ENCODE results near the gene PAQR5. TPM values are rescaled to one million over a fixed set of nuclear protein-coding genes. Genes with fewer than 3 reads are reported as not detected.
A peak's percentile ranks its signal among the peaks of the same experiment; 100 is the strongest.

Gene PAQR5
- total RNA-seq (2014; rRNA removed; shearing (Covaris generic)) = under 0.01 and 0.03 TPM in 2 replicates

- in situ Hi-C loops (cut with HindIII; ENCODE audit: low sequenced_read_pairs) = no loop called here
- no peak for DNase-seq (ENCODE audit: low spot score)
Observed at GRCh38 chr15:69298697-69299441, at the start of gene PAQR5. TSS of gene PAQR5 (plus strand) at chr15:69298912. CDS start at chr15:69360081, 61,169 bp downstream.

GRCh38 chr15:69253156-69253555 lies 45.6 kb upstream of the PAQR5 start:
- DNase-seq (ENCODE audit: low spot score) = peak; percentile 46

GRCh38 chr15:69265347-69265955 lies 33.3 kb upstream of the PAQR5 start:
- in situ Hi-C loops (cut with HindIII; ENCODE audit: low sequenced_read_pairs) = no loop called here
- peak; percentile 80 for DNase-seq (ENCODE audit: low spot score)

More at GRCh38 chr15:69253156-69253555, 45.6 kb upstream of the PAQR5 start:
- in situ Hi-C loops (cut with HindIII; ENCODE audit: low sequenced_read_pairs) = no loop called here

GRCh38 chr15:69271217-69271616 lies 27.5 kb upstream of the PAQR5 start:
- in situ Hi-C loops (cut with HindIII; ENCODE audit: low sequenced_read_pairs) = no loop called here
- DNase-seq (ENCODE audit: low spot score) = no peak

- in situ Hi-C loops (cut with HindIII; ENCODE audit: low sequenced_read_pairs) = no loop called here
- no peak for DNase-seq (ENCODE audit: low spot score)
Observed at GRCh38 chr15:69272139-69272538, 26.6 kb upstream of the PAQR5 start.

- in situ Hi-C loops (cut with HindIII; ENCODE audit: low sequenced_read_pairs) = no loop called here
Observed at GRCh38 chr15:69272891-69273290, 25.8 kb upstream of the PAQR5 start.

GRCh38 chr15:69275074-69275670 lies 23.5 kb upstream of the PAQR5 start:
- in situ Hi-C loops (cut with HindIII; ENCODE audit: low sequenced_read_pairs) = no loop called here
- DNase-seq (ENCODE audit: low spot score) = no peak

More at GRCh38 chr15:69272891-69273290, 25.8 kb upstream of the PAQR5 start:
- no peak for DNase-seq (ENCODE audit: low spot score)

- no peak for DNase-seq (ENCODE audit: low spot score)
- in situ Hi-C loops (cut with HindIII; ENCODE audit: low sequenced_read_pairs) = no loop called here
Observed at GRCh38 chr15:69275933-69276560, 22.7 kb upstream of the PAQR5 start.

- in situ Hi-C loops (cut with HindIII; ENCODE audit: low sequenced_read_pairs) = no loop called here
- no peak for DNase-seq (ENCODE audit: low spot score)
Observed at GRCh38 chr15:69277316-69277715, 21.4 kb upstream of the PAQR5 start.

- in situ Hi-C loops (cut with HindIII; ENCODE audit: low sequenced_read_pairs) = no loop called here
- no peak for DNase-seq (ENCODE audit: low spot score)
Observed at GRCh38 chr15:69279636-69280035, 19.1 kb upstream of the PAQR5 start.

GRCh38 chr15:69280783-69281182 lies 17.9 kb upstream of the PAQR5 start:
- no peak for DNase-seq (ENCODE audit: low spot score)
- in situ Hi-C loops (cut with HindIII; ENCODE audit: low sequenced_read_pairs) = no loop called here

GRCh38 chr15:69282104-69282743 lies 16.5 kb upstream of the PAQR5 start:
- DNase-seq (ENCODE audit: low spot score) = no peak
- in situ Hi-C loops (cut with HindIII; ENCODE audit: low sequenced_read_pairs) = no loop called here

- DNase-seq (ENCODE audit: low spot score) = no peak
- in situ Hi-C loops (cut with HindIII; ENCODE audit: low sequenced_read_pairs) = no loop called here
Observed at GRCh38 chr15:69285834-69286233, 12.9 kb upstream of the PAQR5 start.

GRCh38 chr15:69288011-69288410 lies 10.7 kb upstream of the PAQR5 start:
- no peak for DNase-seq (ENCODE audit: low spot score)
- in situ Hi-C loops (cut with HindIII; ENCODE audit: low sequenced_read_pairs) = no loop called here

GRCh38 chr15:69288531-69289341 lies 10.0 kb upstream of the PAQR5 start:
- in situ Hi-C loops (cut with HindIII; ENCODE audit: low sequenced_read_pairs) = no loop called here
- DNase-seq (ENCODE audit: low spot score) = no peak

GRCh38 chr15:69289342-69290146 lies 9.2 kb upstream of the PAQR5 start:
- DNase-seq (ENCODE audit: low spot score) = no peak
- in situ Hi-C loops (cut with HindIII; ENCODE audit: low sequenced_read_pairs) = no loop called here

GRCh38 chr15:69290346-69291164 lies 8.2 kb upstream of the PAQR5 start:
- no peak for DNase-seq (ENCODE audit: low spot score)
- in situ Hi-C loops (cut with HindIII; ENCODE audit: low sequenced_read_pairs) = no loop called here

Measured in G401 (cell line).